HepG2 (cell line): ENCODE measurements around the gene CTIF. TPM values are rescaled to one million over a fixed set of nuclear protein-coding genes. Genes with fewer than 3 reads are reported as not detected.

Experiments
- AFF4 ChIP-seq: sonication (generic); formaldehyde crosslinking; IDR thresholded peaks from 2 replicates; pipeline ENCODE4 v1.4.0; 2020; ENCODE audit warnings: missing genetic modification reagents
- ARNT ChIP-seq: fragments of 450-650 bp; IDR thresholded peaks from 2 replicates; pipeline ENCODE4 v1.6.1; 2017
- ATAD3A ChIP-seq: sonication (generic); formaldehyde crosslinking; IDR thresholded peaks from 2 replicates; pipeline ENCODE4 v1.4.0; 2020; ENCODE audit warnings: missing genetic modification reagents
- HDAC2 ChIP-seq: sonication (generic); formaldehyde crosslinking; IDR thresholded peaks from 2 replicates; pipeline ENCODE4 v1.4.0; 2020; ENCODE audit warnings: missing genetic modification reagents
- NR1H2 ChIP-seq: sonication (generic); formaldehyde crosslinking; IDR thresholded peaks from 2 replicates; pipeline ENCODE4 v1.8.1; 2022; ENCODE audit warnings: low read depth, missing genetic modification reagents, borderline replicate concordance
- RFX3 ChIP-seq: IDR thresholded peaks from 2 replicates; pipeline ENCODE4 v1.6.1; 2016; ENCODE audit warnings: missing biosample characterization, missing genetic modification reagents
- RFXAP ChIP-seq: sonication (generic); formaldehyde crosslinking; IDR thresholded peaks from 2 replicates; pipeline ENCODE4 v1.4.0; 2020; ENCODE audit warnings: missing genetic modification reagents, borderline replicate concordance
- SNAPC5 ChIP-seq: sonication (generic); formaldehyde crosslinking; IDR thresholded peaks from 2 replicates; pipeline ENCODE4 v1.8.1; 2023; ENCODE audit warnings: mild to moderate bottlenecking, missing genetic modification reagents, borderline replicate concordance
- TRIM22 ChIP-seq: fragments of 450-650 bp; IDR thresholded peaks from 2 replicates; pipeline ENCODE4 v1.6.1; 2017
- ZBTB2 ChIP-seq: sonication (generic); formaldehyde crosslinking; IDR thresholded peaks from 2 replicates; pipeline ENCODE4 v1.8.0; 2022; ENCODE audit warnings: low read depth, missing genetic modification reagents
- ZFP41 ChIP-seq: sonication (generic); formaldehyde crosslinking; IDR thresholded peaks from 2 replicates; pipeline ENCODE4 v1.4.0; 2020; ENCODE audit warnings: mild to moderate bottlenecking, missing genetic modification reagents, borderline replicate concordance
- ZNF20 ChIP-seq: sonication (generic); formaldehyde crosslinking; IDR thresholded peaks from 2 replicates; pipeline ENCODE4 v1.4.0; 2020; ENCODE audit warnings: mild to moderate bottlenecking, moderate library complexity, missing genetic modification reagents
- ZNF318 ChIP-seq: sonication (generic); formaldehyde crosslinking; IDR thresholded peaks from 2 replicates; pipeline ENCODE4 v1.4.0; 2020; ENCODE audit warnings: mild to moderate bottlenecking, missing genetic modification reagents
- ZNF598 ChIP-seq: sonication (generic); formaldehyde crosslinking; IDR thresholded peaks from 2 replicates; pipeline ENCODE4 v1.5.1; 2020; ENCODE audit warnings: mild to moderate bottlenecking, missing genetic modification reagents, borderline replicate concordance
- ZNF644 ChIP-seq: IDR thresholded peaks from 2 replicates; pipeline ENCODE4 v1.6.1; 2016; ENCODE audit warnings: low read depth
- polyA plus RNA-seq, 8 experiments: library from polyadenylated mRNA; depleted of rRNA in 3 of 8; stranded (reverse) in 7 of 8; unstranded in 1 of 8; fragments of >200 nt; fragmentation: Illumina TruSeq in 4 of 8; extraction: Trizol in 4 of 8; gene quantifications; 2 replicates each; pipeline versions ENCODE4 v1.2.1 to v1.2.3, GENCODE V29; 2011 to 2016; ENCODE audit warnings: low read depth in 4 of 8, missing spikeins in 1 of 8, mixed read lengths in 1 of 8; ENCODE audit not compliant: insufficient read depth in 1 of 8
- total RNA-seq, 5 experiments: library from RNA; depleted of rRNA; stranded (reverse); fragments of >200 nt; fragmentation: Illumina TruSeq; extraction: Trizol; gene quantifications; 2 replicates each; pipeline ENCODE4 v1.2.3, GENCODE V29; 2016; ENCODE audit warnings: low read depth in 1 of 5

Gene CTIF
- total and polyA plus RNA-seq, 2 of the 13 experiments (the other 11 are each of a cell fraction or from before 2014, with no cell fraction given), result 18.2 to 28.0 TPM

- no peak for TF ChIP-seq ZBTB2 (CRISPR knock-in tag)
- no peak for TF ChIP-seq ZNF318 (CRISPR knock-in tag)
- no peak; the same call in 1 of the 2 replicates for TF ChIP-seq RFXAP (CRISPR knock-in tag)
- no peak for TF ChIP-seq ZNF598
- TF ChIP-seq TRIM22, result no peak
- no peak for TF ChIP-seq ATAD3A (CRISPR knock-in tag)
- no peak; the same call in 1 of the 2 replicates for TF ChIP-seq HDAC2 (CRISPR knock-in tag)
- TF ChIP-seq ARNT, result no peak
- TF ChIP-seq RFX3 (CRISPR knock-in tag), result no peak
- no peak for TF ChIP-seq SNAPC5 (CRISPR knock-in tag)
- 0 out of 2 replicates have a peak, but pooled peaks have one; percentile 28 for TF ChIP-seq ZFP41 (CRISPR knock-in tag)
- peak; percentile 70 for TF ChIP-seq ZNF644
- TF ChIP-seq AFF4 (CRISPR knock-in tag), result no peak
- no peak for TF ChIP-seq ZNF20
- no peak for TF ChIP-seq NR1H2 (CRISPR knock-in tag)
These were observed 358.2 kb downstream of the CTIF start (continued) for GRCh38 chr18:48896875-48897511.
